ENCODE measurements around the gene GNLY.

The GNLY gene

DNA sequence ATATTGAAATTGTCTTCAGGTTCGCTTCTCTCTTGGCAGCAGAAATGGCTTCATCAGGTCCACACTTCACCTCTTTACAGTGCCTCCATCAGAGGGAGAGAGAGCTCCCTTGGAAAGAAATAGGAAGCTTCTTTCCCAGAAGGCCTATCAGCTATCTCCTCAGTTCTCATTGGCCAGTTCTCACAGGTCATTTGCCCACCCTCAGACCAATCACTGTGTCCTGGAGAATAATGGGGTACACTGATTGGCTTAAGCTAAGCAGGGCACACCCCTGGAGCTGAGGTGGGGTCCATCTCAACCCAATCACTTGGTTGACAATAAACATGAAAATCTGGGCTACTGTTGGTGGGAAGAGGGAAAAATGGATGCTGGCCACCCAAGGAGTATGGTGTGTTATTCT, 5.2 kb downstream of the GNLY start:
- no peaks in the 10 kb centered on the region for H3K27me3 ChIP-seq (replicated peaks)
- H3K36me3 ChIP-seq (replicated peaks), result no peaks in the 10 kb centered on the region
- no peak overlapping the region for H3K4me3 ChIP-seq (ENCODE audit: low read depth, low read length)
- in situ Hi-C loops (cut with HindIII; ENCODE audit: low pct_ligation_motif_present, low sequenced_read_pairs), result no loop called here
- no peak for DNase-seq
- TF ChIP-seq, protein P1, sequence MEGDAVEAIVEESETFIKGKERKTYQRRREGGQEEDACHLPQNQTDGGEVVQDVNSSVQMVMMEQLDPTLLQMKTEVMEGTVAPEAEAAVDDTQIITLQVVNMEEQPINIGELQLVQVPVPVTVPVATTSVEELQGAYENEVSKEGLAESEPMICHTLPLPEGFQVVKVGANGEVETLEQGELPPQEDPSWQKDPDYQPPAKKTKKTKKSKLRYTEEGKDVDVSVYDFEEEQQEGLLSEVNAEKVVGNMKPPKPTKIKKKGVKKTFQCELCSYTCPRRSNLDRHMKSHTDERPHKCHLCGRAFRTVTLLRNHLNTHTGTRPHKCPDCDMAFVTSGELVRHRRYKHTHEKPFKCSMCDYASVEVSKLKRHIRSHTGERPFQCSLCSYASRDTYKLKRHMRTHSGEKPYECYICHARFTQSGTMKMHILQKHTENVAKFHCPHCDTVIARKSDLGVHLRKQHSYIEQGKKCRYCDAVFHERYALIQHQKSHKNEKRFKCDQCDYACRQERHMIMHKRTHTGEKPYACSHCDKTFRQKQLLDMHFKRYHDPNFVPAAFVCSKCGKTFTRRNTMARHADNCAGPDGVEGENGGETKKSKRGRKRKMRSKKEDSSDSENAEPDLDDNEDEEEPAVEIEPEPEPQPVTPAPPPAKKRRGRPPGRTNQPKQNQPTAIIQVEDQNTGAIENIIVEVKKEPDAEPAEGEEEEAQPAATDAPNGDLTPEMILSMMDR (IDR thresholded peaks at IDR 0.05; ENCODE audit: low read depth, low read length, missing control alignments), result no peak
- no peak overlapping the region for H3K27ac ChIP-seq

DNA sequence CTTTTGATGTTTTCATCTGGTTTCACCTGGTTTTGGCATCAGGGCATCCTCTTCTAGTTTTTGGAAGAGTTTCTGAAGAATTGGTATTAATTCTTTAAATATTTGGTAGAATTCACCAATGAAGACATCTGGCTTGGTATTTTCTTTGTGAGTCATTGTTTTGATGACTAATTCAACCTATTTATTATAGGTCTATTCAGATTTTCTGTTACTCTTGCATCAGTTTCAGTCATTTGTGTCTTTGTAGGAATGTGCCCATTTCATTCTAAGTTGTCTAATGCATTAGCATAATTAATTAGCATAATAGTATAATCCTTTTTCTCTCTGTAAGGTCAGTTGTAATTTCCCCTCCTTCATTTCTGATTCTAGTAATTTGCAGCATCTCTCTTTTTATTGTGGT, 8.0 kb downstream of the GNLY start:
- H3K36me3 ChIP-seq (replicated peaks), result no peaks in the 10 kb centered on the region
- in situ Hi-C loops (cut with HindIII; ENCODE audit: low pct_ligation_motif_present, low sequenced_read_pairs), result loop anchor here (25.0 kb wide), 1 partner anchor 110 kb away; no protein-coding TSS in a partner anchor
- no peak for DNase-seq
- TF ChIP-seq, protein P1 (IDR thresholded peaks at IDR 0.05; ENCODE audit: low read depth, low read length, missing control alignments), result no peak
- H3K4me3 ChIP-seq (ENCODE audit: low read depth, low read length), result no peak overlapping the region
- peak overlapping the region; percentile 76 for H3K27ac ChIP-seq
- H3K27me3 ChIP-seq (replicated peaks), result no peaks in the 10 kb centered on the region

GRCh38 chr2:85702800-85703199, 8.6 kb downstream of the GNLY start:
- in situ Hi-C loops (cut with HindIII; ENCODE audit: low pct_ligation_motif_present, low sequenced_read_pairs), result loop anchor here (25.0 kb wide), 1 partner anchor 110 kb away; no protein-coding TSS in a partner anchor
- H3K27me3 ChIP-seq (replicated peaks), result no peaks in the 10 kb centered on the region
- TF ChIP-seq, protein P1 (IDR thresholded peaks at IDR 0.05; ENCODE audit: low read depth, low read length, missing control alignments), result no peak
- H3K36me3 ChIP-seq (replicated peaks), result no peaks in the 10 kb centered on the region
- peak overlapping the region; percentile 76 for H3K27ac ChIP-seq
- H3K4me3 ChIP-seq (ENCODE audit: low read depth, low read length), result no peak overlapping the region
- no peak for DNase-seq

GRCh38 chr2:85703329-85703728, 9.2 kb downstream of the GNLY start:
- in situ Hi-C loops (cut with HindIII; ENCODE audit: low pct_ligation_motif_present, low sequenced_read_pairs), result loop anchor here (25.0 kb wide), 1 partner anchor 109 kb away; no protein-coding TSS in a partner anchor
- H3K4me3 ChIP-seq (ENCODE audit: low read depth, low read length), result no peak overlapping the region
- H3K27ac ChIP-seq, result no peak overlapping the region
- no peaks in the 10 kb centered on the region for H3K27me3 ChIP-seq (replicated peaks)
- H3K36me3 ChIP-seq (replicated peaks), result no peaks in the 10 kb centered on the region
- TF ChIP-seq, protein P1 (IDR thresholded peaks at IDR 0.05; ENCODE audit: low read depth, low read length, missing control alignments), result no peak
- DNase-seq, result no peak

- no peaks in the 10 kb centered on the region for H3K36me3 ChIP-seq (replicated peaks)
- in situ Hi-C loops (cut with HindIII; ENCODE audit: low pct_ligation_motif_present, low sequenced_read_pairs), result loop anchor here (25.0 kb wide), 1 partner anchor 108 kb away; no protein-coding TSS in a partner anchor
- DNase-seq, result no peak
- no peak overlapping the region for H3K27ac ChIP-seq
- no peak overlapping the region for H3K4me3 ChIP-seq (ENCODE audit: low read depth, low read length)
- TF ChIP-seq, protein P1 (IDR thresholded peaks at IDR 0.05; ENCODE audit: low read depth, low read length, missing control alignments), result no peak
- no peaks in the 10 kb centered on the region for H3K27me3 ChIP-seq (replicated peaks)
These were observed 9.9 kb downstream of the GNLY start for GRCh38 chr2:85704038-85704437.

Measured in brain microvascular endothelial cell (primary cell).